NK-92 (cell line): Measurements from ENCODE around the gene NAPG.
"Not testable (repeated sequence)": the region's sequence is repeated elsewhere in the genome, so short reads cannot be mapped to it uniquely, and the experiment has no call there.

Experiments
- DNase-seq: peaks from one replicate; lab custom pipeline; 2025; ENCODE audit not compliant: unreplicated experiment; lab: John Stamatoyannopoulos, UW

NAPG gene

DNA sequence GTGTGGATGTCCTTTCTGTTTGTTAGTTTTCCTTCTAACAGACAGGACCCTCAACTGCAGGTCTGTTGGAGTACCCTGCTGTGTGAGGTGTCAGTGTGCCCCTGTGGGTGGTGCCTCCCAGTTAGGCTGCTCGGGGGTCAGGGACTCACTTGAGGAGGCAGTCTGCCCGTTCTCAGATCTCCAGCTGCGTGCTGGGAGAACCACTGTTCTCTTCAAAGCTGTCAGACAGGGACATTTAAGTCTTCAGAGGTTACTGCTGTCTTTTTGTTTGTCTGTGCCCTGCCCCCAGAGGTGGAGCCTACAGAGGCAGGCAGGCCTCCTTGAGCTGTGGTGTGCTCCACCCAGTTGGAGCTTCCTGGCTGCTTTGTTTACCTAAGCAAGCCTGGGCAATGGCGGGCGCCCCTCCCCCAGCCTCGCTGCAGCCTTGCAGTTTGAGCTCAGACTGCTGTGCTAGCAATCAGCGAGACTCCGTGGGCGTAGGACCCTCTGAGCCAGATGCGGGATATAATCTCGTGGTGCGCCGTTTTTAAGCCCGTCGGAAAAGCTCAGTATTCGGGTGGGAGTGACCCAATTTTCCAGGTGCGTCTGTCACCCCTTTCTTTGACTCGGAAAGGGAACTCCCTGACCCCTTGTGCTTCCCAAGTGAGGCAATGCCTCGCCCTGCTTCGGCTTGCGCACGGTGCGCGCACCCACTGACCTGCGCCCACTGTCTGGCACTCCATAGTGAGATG, 52.2 kb downstream of the NAPG start:
- not testable (repeated sequence) for DNase-seq

DNA sequence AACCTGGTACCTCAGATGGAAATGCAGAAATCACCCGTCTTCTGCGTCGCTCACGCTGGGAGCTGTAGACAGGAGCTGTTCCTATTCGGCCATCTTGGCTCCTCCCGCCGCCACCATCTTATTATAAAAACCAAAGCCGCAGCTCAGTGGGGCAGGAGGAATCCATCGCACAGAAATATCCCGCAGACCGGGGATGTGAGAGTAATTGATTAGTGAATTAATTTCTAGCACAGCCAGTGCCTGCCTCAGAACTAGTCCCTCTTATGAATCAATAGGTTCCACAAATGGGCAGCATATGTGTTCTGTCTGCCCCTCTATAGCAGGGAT, 52.7 kb downstream of the NAPG start:
- DNase-seq, result not testable (repeated sequence)

DNA sequence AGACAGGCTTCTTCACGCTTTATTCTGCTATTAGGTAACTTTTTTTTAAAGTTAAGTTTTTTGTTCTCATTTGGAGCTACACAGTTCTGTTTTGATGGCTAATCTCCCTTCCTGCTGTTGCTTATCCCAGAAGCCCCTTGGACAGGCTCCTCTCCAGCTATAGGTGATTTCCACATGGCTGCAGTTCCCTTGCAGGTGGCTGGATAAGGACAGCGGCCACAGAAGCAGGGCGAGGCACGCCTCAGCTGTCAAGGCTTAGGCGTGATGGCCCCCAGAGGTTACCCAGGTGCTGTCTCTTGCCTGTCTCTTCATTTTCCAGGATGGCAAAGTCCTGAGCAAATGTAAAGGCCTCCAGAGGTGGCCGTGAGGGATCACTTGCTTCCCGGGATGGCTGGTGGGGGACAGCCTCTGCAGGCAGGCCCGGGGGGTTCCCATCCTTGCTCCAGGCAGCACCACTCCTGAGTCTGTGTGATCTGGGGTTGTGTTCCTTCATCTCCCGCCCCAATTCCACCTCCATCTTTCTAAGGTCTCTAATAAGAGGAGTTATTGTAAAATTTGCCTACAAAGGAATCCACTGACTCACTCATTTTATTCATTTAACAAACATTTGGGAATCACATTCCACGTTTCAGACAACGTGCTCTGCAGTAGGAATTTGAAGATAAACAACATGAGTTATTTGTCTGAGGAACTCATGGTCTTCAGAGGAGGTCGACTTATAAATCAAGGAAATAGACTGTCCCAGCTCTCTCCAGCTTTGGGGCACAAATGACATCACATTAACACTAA, 53.4 kb downstream of the NAPG start:
- DNase-seq, result no peak

DNA sequence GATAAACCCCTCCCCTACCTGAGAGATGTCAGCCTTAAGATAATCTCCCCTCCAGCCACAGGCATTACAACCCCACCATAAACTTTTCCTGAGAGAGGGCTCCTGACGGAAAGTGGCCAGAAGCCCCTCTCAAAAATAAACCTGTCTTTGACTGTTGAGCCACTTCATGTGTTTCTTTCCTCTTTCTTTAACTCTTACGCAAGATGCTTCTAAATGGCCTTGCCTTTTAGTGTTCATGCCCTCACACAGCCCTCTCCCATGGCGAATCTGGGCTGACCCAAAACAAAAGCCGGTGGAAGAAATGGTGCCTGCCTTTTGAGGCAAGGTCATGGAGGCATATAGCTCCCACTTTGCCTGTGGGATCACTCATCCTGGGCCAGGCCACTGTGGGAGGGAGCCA, 54.4 kb downstream of the NAPG start:
- DNase-seq, result no peak

DNA sequence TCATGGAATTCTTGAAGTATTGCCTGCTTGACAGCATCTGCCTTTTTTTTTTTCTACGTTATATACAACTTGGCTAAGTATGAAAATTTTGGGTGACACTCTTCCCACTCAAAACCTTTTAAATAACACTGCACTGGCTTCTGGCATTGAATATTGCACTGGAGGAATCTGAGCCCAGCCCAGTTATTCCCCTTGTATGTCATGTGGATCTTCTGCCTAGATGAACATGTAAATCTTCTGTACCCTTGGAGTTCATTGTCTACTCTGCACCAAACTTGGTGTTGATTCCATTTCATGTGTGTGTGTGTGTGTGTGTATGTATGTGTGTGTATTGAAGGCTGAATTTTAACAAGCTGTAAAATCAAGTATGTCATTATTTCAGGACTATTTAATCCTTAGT, 59.4 kb downstream of the NAPG start:
- no peak for DNase-seq

DNA sequence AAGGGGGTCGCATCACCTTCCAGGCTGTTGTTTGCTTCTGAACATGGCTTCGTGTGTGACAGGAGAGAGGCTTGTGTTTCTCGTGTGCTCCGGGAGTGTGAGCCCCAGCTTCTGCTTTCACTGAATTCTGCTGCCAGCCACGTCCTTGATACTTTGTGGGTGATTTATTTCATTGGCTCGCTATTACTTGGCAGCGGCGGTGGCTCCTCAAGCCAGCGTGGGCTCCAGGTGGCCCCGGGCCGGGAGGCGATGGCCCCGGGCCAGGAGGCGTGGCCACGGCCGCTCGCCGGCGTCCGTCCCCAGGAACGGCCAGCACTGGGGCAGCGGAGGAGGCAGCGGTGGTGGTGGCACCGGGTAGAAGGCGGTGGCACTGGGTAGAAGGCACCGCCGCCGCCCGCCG, 63.1 kb downstream of the NAPG start:
- no peak for DNase-seq

DNA sequence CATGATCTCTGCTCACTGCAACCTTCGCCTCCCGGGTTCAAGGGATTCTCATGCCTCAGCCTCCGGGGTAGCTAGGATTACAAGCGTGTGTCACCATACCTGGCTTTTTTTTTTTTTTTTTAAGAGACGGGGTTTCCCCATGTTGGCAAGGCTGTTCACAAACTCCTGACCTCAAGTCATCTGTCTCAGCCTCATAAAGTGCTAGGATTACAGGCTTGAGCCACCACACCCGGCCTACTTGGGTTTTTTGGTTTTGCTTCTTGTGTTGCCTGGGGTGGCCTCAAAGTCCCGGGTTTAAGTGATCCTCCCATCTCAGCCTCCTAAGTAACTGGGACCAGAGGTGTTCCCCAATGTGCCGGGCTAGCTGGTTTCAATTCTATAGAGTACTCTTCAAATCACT, 64.6 kb downstream of the NAPG start:
- DNase-seq, result no peak

DNA sequence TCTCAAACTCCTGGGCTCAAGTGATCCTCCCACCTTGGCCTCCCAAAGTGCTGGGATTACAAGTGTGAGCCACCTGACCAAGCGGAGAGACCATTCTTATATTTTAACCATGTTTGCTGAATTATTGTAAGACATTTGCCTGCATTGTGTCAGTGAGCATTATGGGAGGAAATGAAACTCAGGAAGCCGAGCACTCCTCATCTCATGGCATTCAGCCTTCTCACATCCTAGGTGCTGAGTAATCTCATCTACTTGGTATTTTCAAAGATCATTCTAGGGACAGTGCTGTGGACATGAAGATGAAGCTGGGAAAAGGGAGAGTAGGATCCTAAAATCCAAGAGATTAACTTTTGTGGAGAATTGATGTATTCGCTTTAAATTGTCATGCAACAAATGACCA, 66.1 kb downstream of the NAPG start:
- no peak for DNase-seq

DNA sequence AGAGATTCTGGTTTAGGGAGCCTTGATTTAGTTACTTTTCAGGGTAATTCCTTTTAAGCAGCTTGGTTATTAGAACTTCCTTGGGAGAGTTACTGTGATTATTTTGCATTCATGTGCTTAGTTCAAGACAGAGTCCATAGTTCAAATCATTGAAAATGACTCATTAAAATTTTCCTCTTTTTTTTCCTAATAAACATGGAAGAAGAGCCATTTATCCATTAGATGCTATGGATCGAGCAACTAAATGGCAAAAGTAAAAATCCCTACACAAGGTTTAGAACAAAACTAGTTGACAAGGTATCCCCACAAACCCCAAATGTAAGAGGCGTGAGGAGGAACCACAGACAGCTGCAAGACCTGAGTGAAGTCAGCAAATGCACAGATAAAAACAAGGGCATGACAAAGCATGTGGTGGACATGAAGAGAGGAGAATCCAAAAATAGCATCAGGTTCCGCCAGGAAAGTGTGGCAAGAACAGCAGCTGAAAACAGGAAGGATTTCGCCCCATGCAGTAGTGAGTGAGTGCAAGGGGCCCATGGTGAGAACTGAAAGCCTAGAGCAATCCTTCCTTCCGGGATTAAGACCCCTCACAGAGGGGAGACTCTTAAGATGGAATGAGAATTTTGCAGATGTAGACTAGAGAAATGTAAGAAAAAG, 67.7 kb downstream of the NAPG start:
- not testable (repeated sequence) for DNase-seq

DNA sequence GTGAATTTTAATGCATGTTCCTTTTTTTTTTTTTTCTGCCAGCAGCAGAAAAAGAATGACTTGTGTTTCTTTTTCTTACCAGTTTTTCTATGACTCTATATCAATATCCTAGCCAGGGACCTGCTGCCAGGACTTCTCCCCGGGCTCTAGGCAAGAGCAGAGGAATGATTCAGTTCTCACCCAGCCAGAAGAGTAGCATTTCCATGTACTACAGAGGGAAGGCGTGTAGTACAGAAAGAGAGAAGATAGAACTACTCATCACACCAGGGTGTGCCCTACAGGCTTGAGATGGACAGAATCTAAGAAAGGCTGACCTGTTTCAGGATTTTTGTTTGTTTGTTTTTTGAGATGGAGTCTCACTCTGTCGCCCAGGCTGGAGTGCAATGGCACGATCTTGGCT, 70.1 kb downstream of the NAPG start:
- not testable (repeated sequence) for DNase-seq

DNA sequence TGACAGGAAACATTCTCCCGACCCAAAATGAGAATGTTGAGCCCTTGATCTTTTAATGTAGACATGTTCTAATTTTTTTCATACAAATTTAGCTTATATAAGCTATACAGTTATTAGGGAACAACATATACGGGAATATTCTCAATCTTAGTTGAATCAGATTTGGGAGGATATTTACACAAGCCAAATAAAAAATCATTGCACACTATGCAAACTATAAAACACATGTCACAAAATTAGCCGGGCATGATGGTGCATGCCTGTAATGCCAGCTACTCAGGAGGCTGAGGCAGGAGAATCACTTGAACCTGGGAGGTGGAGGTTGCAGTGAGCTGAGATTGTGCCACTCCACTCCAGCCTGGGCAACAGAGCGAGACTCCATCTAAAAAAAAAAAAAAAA, 71.9 kb downstream of the NAPG start:
- DNase-seq, result not testable (repeated sequence)

DNA sequence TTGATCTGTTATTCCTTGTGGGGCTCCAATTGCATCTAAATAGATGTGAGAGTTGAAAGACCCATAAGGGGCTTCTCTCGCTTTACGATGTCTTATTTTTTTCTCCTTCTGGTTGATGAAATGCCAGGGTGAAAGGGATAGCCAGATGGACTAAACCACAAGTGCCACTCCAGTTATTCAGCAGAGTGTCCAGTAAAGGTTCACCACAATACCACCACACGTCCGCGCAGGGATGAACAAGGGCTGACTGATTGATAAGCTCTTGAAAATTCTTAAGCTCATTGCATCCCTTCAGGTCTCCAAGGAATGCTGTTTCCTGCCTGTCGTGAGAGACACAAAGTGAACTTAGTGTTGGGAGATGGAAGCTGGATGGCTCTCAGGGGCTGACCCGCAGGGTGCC, 74.9 kb downstream of the NAPG start:
- DNase-seq, result not testable (repeated sequence)
